C4-2B (cell line): Measurements from ENCODE around the gene NSUN6.

Source experiments
- CTCF ChIP-seq: fragments of 450-650 bp; conservative IDR thresholded peaks from 2 replicates; pipeline ENCODE4 v1.5.1; 2017; ENCODE audit warnings: mild to moderate bottlenecking
- ZFX ChIP-seq: fragments of 450-650 bp; IDR thresholded peaks from 2 replicates; pipeline ENCODE4 v1.6.1; 2017

GRCh38 chr10:18542832-18543231 lies 108.6 kb downstream of the NSUN6 start:
- TF ChIP-seq CTCF (no peak), ZFX (no peak)
